Mucosa of stomach (tissue), 1 donor: ENCODE results near the gene STEAP2.
"Not testable (repeated sequence)": the region's sequence is repeated elsewhere in the genome, so short reads cannot be mapped to it uniquely, and the experiment has no call there.

Source experiments
- H3K27me3 ChIP-seq: one replicate; pipeline ENCODE4 v1.7.0; 2013; ENCODE audit warnings: mild to moderate bottlenecking, low read length; ENCODE audit not compliant: control insufficient read depth, insufficient read depth
- H3K36me3 ChIP-seq: one replicate; pipeline ENCODE4 v1.7.0; 2013; ENCODE audit warnings: low read length; ENCODE audit not compliant: control insufficient read depth, insufficient read depth
- H3K4me1 ChIP-seq: one replicate; pipeline ENCODE4 v1.7.0; 2013; ENCODE audit warnings: mild to moderate bottlenecking, low read length; ENCODE audit not compliant: control insufficient read depth, insufficient read depth
- H3K4me3 ChIP-seq: one replicate; pipeline ENCODE4 v1.7.0; 2013; ENCODE audit warnings: low read length
- H3K9ac ChIP-seq: one replicate; pipeline ENCODE4 v1.7.0; 2013; ENCODE audit warnings: mild to moderate bottlenecking, low read length, moderate library complexity
- H3K9me3 ChIP-seq: one replicate; pipeline ENCODE4 v1.7.0; 2013; ENCODE audit warnings: mild to moderate bottlenecking, low read length, moderate library complexity; ENCODE audit not compliant: control insufficient read depth
- donor health status: Pancreatic carcinoma.

STEAP2 gene

DNA sequence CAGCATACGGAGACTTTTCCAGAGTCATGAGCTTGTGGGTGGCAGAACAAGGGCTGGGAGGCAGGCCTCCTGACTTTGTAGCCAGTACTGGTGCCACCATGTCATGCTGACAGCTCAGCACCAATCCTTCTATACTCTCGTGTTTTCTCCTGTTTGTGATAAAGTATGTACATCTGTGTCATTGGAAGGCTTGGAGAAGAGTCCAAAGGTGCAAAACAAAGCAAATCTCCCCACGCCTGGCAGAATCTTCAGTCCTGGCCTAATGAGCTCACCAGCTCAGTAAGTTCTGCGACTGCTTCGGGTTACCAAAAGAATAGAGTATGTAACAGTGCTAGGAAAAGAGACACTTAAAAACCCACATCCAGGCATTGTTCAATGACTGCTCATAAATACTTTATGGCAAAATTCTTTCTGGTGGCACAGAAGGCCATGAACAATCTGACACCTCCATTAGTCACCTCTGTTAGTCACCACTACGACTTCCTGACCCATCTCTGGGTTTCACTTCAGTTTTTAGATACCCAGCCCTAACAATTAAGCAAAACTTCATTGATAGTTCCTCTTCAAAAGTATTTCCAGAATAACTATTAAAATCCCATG lies 32.8 kb upstream of the STEAP2 start:
- H3K4me3 ChIP-seq: no peak overlapping the region
- no peak overlapping the region for H3K9ac ChIP-seq
- no peaks in the 10 kb centered on the region for H3K36me3 ChIP-seq
- H3K9me3 ChIP-seq: no peaks in the 10 kb centered on the region
- H3K27me3 ChIP-seq: no peaks in the 10 kb centered on the region
- H3K4me1 ChIP-seq: peaks cover 19% of the 10 kb centered on the region

DNA sequence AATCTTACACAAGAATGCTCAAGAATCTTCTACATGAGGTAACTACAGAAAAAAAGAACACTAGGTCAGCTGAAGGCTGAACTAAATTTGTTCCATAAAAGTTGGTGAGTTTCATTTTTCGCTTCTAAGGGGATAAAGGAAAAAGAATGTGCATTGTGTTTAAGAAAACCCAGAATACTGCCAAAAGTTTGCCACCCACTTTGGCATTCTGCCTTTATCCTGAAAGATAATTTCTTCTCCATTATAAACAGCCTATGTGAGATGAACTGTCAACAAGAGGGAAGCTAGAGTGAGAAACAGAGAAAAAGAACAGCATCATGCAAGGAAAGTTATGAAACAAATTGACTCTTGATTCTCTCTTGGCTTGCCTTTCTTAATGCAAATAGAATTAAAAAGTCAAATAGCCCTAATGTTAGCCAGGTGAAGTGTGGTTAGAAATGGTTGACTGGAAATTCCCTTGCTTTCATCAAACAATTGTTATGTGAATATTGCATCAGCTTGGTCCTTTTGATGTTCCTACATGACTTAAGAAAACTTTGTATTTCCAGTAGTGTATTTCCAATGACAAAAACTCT lies 31.4 kb upstream of the STEAP2 start:
- Histone ChIP-seq H3K9me3 (no peaks in the 10 kb centered on the region), H3K36me3 (no peaks in the 10 kb centered on the region), H3K27me3 (no peaks in the 10 kb centered on the region), H3K4me1 (peaks cover 19% of the 10 kb centered on the region), H3K9ac (no peak overlapping the region), H3K4me3 (no peak overlapping the region)

DNA sequence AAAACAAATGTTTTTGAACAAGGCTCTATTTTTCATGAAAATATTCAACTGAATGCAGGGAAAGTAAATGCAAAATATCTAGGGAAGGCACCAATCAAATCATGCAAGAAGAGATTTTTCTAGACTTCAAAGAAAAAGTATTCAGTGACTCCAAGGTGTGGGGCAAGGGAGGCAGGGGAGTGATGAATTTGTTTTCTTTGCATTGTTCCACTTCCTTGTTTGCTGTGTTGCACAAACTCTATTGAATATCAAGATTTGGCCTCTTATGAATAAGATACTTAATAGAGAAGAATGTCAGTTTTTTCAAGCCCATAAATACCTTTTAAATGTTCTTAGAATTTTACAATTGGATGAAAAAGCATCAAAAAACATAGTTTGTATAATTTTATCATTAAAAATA lies 30.9 kb upstream of the STEAP2 start:
- no peaks in the 10 kb centered on the region for H3K27me3 ChIP-seq
- no peak overlapping the region for H3K9ac ChIP-seq
- no peaks in the 10 kb centered on the region for H3K36me3 ChIP-seq
- H3K9me3 ChIP-seq: no peaks in the 10 kb centered on the region
- H3K4me1 ChIP-seq: peaks cover 19% of the 10 kb centered on the region
- H3K4me3 ChIP-seq: no peak overlapping the region

DNA sequence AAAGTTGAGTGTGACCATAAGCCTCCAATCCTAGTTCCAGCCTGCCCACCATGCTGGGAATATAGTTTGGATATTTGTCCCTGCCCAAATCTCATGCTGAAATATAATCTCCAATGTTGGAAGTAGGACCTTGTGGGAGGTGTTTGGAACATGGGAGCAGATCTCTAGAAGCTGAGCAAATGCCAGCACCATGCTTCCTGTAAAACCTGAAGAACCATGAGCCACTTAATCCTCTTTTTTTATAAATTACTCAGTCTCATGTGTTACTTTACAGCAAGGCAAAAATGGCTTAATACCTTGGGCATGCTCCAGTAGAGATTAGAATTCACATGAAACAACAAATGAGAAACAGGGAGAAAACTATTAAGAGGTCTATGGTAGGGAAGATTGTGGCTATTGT lies 30.1 kb upstream of the STEAP2 start:
- H3K4me1 ChIP-seq: peaks cover 19% of the 10 kb centered on the region
- no peak overlapping the region for H3K4me3 ChIP-seq
- no peaks in the 10 kb centered on the region for H3K27me3 ChIP-seq
- H3K9ac ChIP-seq: no peak overlapping the region
- H3K36me3 ChIP-seq: no peaks in the 10 kb centered on the region
- H3K9me3 ChIP-seq: no peaks in the 10 kb centered on the region

DNA sequence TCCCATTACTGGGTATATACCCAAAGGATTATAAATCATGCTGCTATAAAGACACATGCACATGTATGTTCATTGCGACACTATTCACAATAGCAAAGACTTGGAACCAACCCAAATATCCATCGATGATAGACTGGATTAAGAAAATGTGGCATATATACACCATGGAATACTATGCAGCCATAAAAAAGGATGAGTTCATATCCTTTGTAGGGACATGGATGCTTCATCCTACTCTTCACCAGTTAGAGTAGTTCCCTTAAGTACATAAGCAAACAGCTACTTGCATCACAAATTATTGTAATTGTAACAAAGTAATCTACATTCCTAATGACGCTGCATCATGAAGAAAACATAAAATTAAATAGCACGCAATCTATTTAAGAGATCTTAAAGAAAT lies 25.2 kb upstream of the STEAP2 start:
- H3K9me3 ChIP-seq, H3K27me3 ChIP-seq, H3K9ac ChIP-seq, H3K4me1 ChIP-seq, H3K36me3 ChIP-seq, H3K4me3 ChIP-seq: not testable (repeated sequence)

DNA sequence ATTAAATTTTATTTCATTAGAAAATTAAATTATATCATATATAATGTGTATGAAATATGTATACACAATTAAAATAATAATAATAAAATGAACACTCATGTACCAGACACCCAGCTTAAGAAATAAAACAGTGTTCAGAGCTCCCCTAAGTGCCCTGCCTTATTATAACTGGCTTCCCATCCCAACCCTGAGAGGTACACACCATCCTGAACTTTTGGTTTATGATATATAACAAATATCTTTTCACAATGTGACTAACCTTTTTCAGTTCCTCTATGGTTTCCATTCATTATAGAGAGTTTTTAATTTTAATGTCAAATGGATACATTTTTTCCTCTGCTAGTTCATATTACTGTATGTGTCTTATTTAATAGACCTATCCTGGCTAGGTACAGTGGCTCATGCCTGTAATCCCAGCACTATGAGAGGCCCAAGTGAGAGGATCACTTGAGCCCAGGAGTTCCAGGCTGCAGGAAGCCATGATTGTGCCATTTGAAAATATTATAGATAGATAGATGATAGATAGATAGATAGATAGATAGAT lies 24.0 kb upstream of the STEAP2 start:
- Histone ChIP-seq H3K9me3 (no peaks in the 10 kb centered on the region), H3K9ac (no peak overlapping the region), H3K4me3 (no peak overlapping the region), H3K27me3 (no peaks in the 10 kb centered on the region), H3K4me1 (peaks cover 8% of the 10 kb centered on the region), H3K36me3 (no peaks in the 10 kb centered on the region)

DNA sequence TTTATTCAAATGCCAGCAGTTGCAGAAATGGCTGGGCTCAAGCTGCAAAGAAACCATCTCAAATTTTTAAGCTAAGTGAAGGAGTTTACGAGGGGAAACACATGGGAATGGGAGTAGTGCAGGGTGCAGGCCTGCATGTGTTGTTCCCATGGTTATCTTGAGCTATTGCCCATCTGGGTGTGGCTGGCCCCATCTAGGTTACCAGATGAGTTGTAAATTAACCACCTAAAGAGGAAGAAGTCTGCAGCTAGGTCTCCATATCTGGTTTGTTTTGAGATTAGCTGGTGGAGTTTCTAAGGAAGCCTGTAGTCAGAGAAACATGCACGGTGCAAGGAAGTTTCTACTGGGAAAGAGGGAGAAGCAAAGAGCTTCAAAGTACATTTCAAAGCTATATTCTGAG lies 23.3 kb upstream of the STEAP2 start:
- Histone ChIP-seq H3K9me3 (no peaks in the 10 kb centered on the region), H3K36me3 (no peaks in the 10 kb centered on the region), H3K4me1 (peaks cover 15% of the 10 kb centered on the region), H3K9ac (no peak overlapping the region), H3K27me3 (no peaks in the 10 kb centered on the region), H3K4me3 (no peak overlapping the region)

DNA sequence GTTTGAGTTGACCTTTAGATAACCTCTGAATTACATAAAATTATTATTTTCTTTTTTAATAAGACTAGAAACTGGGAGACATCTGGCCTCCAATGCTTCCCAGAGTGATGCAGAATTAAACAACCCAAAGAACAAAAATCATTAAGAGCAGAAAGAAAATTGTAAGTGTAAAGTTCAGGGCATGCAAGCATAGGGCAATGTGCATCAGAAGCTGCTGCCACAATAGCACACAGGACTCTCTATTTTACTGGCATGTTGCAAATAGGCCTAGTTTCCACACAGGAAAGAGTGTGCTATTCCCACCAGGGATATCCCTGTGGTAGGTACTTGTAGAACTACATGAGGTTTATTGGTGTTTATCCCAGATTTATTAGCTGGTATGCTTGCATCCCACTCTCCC lies 20.5 kb upstream of the STEAP2 start:
- no peaks in the 10 kb centered on the region for H3K9me3 ChIP-seq

DNA sequence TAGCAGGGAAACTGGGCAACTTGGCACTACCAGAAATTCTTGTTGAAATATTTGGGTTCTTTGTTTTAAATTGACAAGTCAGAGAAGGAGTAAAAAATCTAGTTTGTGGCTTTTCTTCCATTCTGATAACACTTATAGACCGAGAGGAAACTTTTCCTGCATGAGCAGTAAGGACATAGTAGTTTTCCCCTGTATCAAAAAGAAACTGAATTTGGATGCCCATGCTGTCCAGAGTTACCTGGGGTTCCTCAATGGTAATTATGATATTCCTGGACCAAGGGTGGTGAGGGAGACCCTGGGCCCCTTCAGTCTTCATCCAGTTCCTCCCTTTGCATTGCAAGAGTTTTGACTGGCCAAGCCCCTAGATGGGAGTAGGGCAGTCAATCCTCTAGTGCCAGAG lies 19.9 kb upstream of the STEAP2 start:
- Histone ChIP-seq H3K4me1 (peaks cover 15% of the 10 kb centered on the region), H3K27me3 (no peaks in the 10 kb centered on the region), H3K4me3 (no peak overlapping the region), H3K36me3 (no peaks in the 10 kb centered on the region), H3K9ac (no peak overlapping the region), H3K9me3 (no peaks in the 10 kb centered on the region)

More for the DNA sequence above, 20.5 kb upstream of the STEAP2 start:
- no peak overlapping the region for H3K4me3 ChIP-seq
- H3K9ac ChIP-seq: no peak overlapping the region
- peaks cover 15% of the 10 kb centered on the region for H3K4me1 ChIP-seq
- H3K36me3 ChIP-seq: no peaks in the 10 kb centered on the region
- H3K27me3 ChIP-seq: no peaks in the 10 kb centered on the region

DNA sequence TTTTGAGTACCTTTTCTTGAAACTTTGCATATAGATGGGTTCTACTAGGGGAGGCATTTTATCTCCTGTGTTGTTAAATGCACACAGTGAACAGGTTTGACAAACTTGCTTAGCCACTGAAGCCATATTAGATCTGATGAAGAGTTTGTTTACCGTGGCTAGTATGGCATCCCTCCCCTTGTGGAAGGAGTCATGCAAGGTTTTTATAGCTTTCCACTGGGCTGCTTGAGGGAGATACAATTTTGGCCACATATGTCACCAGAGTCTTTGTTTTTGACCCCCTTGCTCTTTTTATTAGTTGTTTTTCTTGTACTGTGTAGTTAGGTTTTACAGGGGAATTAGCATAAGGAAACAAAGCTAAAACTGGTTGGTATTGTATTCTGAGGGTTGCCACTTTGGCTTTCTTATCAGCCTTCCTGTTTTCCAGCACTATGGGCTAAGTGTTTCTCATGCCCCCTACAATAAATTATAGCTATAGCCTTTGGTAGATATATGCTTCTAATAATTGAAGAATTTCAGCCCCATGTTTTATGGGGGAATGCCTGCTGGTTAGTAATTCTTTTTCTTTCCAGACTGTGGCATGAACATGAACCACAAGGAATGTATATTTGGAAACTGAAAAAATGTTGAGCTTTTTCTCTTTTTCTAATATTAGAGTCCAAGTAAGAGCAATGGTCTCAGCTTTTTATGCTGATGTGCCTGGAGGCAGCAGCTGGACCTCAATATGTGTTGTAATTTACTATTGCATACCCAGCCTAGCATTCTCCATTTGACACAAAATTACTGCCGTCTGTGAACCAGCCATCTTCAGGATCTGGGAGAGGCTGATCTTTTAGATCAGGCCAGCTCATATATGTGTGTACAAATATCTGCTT lies 18.4 kb upstream of the STEAP2 start:
- no peaks in the 10 kb centered on the region for H3K27me3 ChIP-seq
- no peak overlapping the region for H3K4me3 ChIP-seq
- no peaks in the 10 kb centered on the region for H3K36me3 ChIP-seq
- H3K9ac ChIP-seq: no peak overlapping the region
- peaks cover 15% of the 10 kb centered on the region for H3K4me1 ChIP-seq
- no peaks in the 10 kb centered on the region for H3K9me3 ChIP-seq

DNA sequence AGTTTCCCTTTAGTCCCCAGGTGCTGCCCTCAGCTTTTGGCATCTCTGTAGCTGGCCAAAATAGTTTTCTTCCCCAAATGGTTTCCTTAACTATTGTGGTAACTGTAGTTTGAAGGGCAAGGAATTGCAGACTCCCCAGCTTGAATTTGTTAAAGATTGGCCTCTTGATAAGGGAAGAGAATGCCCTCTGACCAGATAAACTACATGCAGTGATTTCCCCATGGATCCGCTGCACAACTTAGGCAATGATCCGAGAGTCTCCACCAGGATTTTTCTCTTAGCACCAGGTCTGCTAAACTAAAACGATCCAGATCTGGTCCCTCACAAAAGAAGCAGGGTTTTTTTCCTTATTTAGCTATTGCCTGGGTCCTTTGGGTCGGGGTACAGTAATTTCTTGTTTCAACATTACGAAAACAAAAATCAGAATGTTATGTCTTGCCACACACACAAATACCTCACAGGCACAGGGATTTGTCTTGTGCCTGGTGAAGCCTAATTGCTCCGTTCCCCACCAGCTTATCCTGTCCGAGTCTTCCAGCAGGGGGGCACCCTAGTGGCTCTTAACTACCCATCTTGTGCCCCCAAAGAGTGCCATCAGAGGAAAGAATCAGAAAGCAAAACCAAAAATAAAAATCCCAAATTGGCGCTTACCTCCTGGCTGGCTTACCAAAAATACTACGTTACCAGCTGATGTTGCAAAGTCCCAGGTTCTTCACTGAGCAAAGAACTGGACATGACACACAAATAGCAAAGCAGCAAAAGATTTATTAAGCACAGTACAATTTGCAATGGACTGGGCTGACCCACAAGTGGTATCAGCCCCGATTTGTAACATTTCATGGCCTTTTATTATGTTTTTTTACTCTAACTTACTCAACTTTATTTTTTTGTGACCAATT lies 16.4 kb upstream of the STEAP2 start:
- H3K9ac ChIP-seq: no peak overlapping the region
- no peaks in the 10 kb centered on the region for H3K9me3 ChIP-seq
- H3K27me3 ChIP-seq: no peaks in the 10 kb centered on the region
- H3K4me3 ChIP-seq: no peak overlapping the region
- no peaks in the 10 kb centered on the region for H3K36me3 ChIP-seq
- H3K4me1 ChIP-seq: peaks cover 8% of the 10 kb centered on the region
